Esophagus squamous epithelium (tissue), 5 donors: Measurements from ENCODE around the gene KIF26A. TPM values are rescaled to one million over a fixed set of nuclear protein-coding genes. Genes with fewer than 3 reads are reported as not detected.

Experiments
- DNase-seq: peaks from one replicate; lab custom pipeline; 2025; lab: John Stamatoyannopoulos, UW
- H3K27ac ChIP-seq, 4 donors: fragments of 200-600 bp; sonication (generic); one replicate each; pipeline ENCODE4 v1.5.1; 2016 to 2019; ENCODE audit warnings: mild to moderate bottlenecking in 1 of 4
- H3K27me3 ChIP-seq, 4 donors: fragments of 200-600 bp; sonication (generic); 1 replicate in 3 of 4; 2 replicates in 1 of 4; pipeline versions ENCODE4 v1.5.1 to v1.6.0; 2017 to 2021; ENCODE audit warnings: antibody characterized with exemption in 1 of 4
- H3K36me3 ChIP-seq, 3 donors: fragments of 200-600 bp; sonication (generic); one replicate each; pipeline ENCODE4 v1.5.1; 2016 to 2019
- H3K4me1 ChIP-seq, 3 donors: fragments of 200-600 bp; sonication (generic); one replicate each; pipeline ENCODE4 v1.5.1; 2017 to 2019
- H3K4me3 ChIP-seq, 4 donors: fragments of 200-600 bp; sonication (generic); 1 replicate in 3 of 4; 2 replicates in 1 of 4; pipeline ENCODE4 v1.5.1; 2016 to 2019; ENCODE audit warnings: mild to moderate bottlenecking in 2 of 4, moderate library complexity in 1 of 4
- H3K9me3 ChIP-seq, 3 donors: fragments of 200-600 bp; sonication (generic); one replicate each; pipeline ENCODE4 v1.5.1; 2016 to 2019
- POLR2A ChIP-seq, 4 donors: fragments of 450-650 bp; IDR thresholded peaks; one replicate each; pipeline ENCODE4 v1.6.1; 2017; ENCODE audit warnings: antibody characterized with exemption in 4 of 4, mild to moderate bottlenecking in 4 of 4, moderate library complexity in 3 of 4
- WGBS, 2 donors: methylation state at CpG; one replicate each; pipeline ENCODE4 v1.1.5; 2018; 5-methylcytosine and 5-hydroxymethylcytosine counted together
- intact Hi-C: fragments of 100-400 bp; cut with DNase I; formaldehyde crosslinking; loops from one replicate; pipeline ENCODE4 v1.15.0; 2022
- total RNA-seq, 4 donors: library from RNA; depleted of rRNA; stranded (reverse); fragments of >200 nt; gene quantifications; one replicate each; pipeline ENCODE4 v1.1.0, GENCODE V29; 2016
- TF ChIP-seq, protein P1 (sequence below), 6 experiments: fragments of 450-650 bp in 4 of 6; fragments of 200-600 bp in 2 of 6; sonication (generic) in 2 of 6; IDR thresholded peaks; one replicate each; pipeline ENCODE4 v1.5.1; 2016 to 2019; ENCODE audit warnings: antibody characterized with exemption in 6 of 6, mild to moderate bottlenecking in 4 of 6, moderate library complexity in 4 of 6
- donor health status: DM: yes; HTN: yes; CAD: no.

Gene KIF26A
- total RNA-seq, 4 donors from 2014 or later: 0.80 to 2.7 (median 0.96) TPM

- TF ChIP-seq POLR2A (IDR thresholded peaks at IDR 0.05): no peak
- TF ChIP-seq, protein P1, sequence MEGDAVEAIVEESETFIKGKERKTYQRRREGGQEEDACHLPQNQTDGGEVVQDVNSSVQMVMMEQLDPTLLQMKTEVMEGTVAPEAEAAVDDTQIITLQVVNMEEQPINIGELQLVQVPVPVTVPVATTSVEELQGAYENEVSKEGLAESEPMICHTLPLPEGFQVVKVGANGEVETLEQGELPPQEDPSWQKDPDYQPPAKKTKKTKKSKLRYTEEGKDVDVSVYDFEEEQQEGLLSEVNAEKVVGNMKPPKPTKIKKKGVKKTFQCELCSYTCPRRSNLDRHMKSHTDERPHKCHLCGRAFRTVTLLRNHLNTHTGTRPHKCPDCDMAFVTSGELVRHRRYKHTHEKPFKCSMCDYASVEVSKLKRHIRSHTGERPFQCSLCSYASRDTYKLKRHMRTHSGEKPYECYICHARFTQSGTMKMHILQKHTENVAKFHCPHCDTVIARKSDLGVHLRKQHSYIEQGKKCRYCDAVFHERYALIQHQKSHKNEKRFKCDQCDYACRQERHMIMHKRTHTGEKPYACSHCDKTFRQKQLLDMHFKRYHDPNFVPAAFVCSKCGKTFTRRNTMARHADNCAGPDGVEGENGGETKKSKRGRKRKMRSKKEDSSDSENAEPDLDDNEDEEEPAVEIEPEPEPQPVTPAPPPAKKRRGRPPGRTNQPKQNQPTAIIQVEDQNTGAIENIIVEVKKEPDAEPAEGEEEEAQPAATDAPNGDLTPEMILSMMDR (IDR thresholded peaks at IDR 0.05): no peak
- DNase-seq: no peak
- 60 to 68% methylated on average over 7 to 12 of the region's 13 CpGs for WGBS, 2 donors
- no peaks in the 10 kb centered on the region for H3K4me1 ChIP-seq
- H3K4me3 ChIP-seq: no peak overlapping the region
- H3K27ac ChIP-seq: no peak overlapping the region
- H3K36me3 ChIP-seq: no peaks in the 10 kb centered on the region
- H3K9me3 ChIP-seq: no peaks in the 10 kb centered on the region
- intact Hi-C loops: no loop called here
- H3K27me3 ChIP-seq: peaks cover 0 to 40% (median 0%) of the 10 kb centered on the region in 4 donors
These were observed 72.8 kb downstream of the KIF26A start for GRCh38 chr14:104211215-104211614.

DNA sequence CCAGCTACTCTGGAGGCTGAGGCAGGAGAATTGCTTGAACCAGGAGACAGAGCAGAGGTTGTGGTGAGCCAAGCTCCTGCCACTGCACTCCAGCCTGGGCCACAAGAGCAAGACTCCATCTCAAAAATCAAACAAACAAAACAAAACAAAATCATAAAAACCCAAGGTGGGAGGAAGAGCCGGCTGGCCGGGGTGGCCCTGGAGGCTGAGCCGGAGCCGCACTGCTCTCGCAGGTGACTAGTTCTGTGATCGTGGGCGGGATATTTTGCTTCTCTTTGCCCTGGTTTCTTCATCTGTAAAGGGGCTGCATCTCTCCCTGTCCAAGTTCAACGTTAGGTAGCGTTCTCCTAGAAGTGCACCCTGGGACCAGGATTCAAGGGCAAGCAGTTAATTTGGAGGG is 73.4 kb downstream of the KIF26A start:
- H3K9me3 ChIP-seq: no peaks in the 10 kb centered on the region
- no peak overlapping the region for H3K27ac ChIP-seq
- TF ChIP-seq, protein P1 (IDR thresholded peaks at IDR 0.05): no peak
- TF ChIP-seq POLR2A (IDR thresholded peaks at IDR 0.05): no peak
- H3K4me3 ChIP-seq: no peak overlapping the region
- no peaks in the 10 kb centered on the region for H3K4me1 ChIP-seq
- peaks cover 0 to 40% (median 0%) of the 10 kb centered on the region in 4 donors for H3K27me3 ChIP-seq
- 92% methylated on average over 7 to 9 of the region's 9 CpGs for WGBS, 2 donors
- intact Hi-C loops: no loop called here
- DNase-seq: no peak
- no peaks in the 10 kb centered on the region for H3K36me3 ChIP-seq

DNA sequence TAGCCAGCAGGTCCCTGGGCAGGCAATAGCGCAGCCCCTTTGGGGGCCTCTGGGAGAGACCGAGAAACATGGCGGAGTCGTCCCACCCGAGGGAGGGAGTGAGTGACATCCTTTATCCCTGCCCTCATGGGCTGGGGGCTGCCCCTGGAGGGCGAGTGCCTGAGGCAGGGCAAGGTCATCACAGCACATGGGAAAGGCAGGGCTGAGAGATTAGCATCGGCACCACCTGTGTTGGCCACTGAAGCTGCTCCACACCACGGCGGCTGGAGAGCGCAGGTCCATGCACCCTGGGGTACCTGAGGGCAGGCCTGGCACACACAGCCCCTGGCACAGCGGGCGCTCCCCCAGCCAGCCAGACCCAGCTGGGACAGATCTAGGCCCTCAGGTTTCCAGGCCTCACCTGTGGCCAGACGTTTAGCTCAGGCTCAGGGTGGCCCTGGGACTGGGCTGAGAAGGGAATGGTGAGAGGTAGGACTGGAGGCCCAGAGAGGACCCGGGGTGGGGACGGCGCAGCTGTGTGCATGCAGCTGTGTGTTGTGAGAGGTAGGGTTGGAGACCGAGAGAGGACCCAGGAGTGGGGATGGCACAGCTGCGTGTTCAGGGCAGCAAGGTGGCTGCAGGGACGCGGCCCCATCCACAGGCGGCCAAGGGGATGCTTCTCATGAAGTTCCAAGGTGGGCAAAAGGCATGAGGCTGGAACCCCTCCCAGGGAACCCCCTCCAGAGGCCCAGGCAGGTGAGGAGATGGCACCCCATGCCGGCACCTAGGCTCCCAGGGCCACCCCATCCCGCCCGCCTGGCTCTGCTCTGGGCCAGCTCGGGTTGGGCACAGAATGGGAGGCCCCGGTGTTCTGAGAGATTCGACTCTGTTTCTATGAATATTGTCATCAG is 74.1 kb downstream of the KIF26A start:
- no peaks in the 10 kb centered on the region for H3K36me3 ChIP-seq
- peaks cover 0 to 40% (median 0%) of the 10 kb centered on the region in 4 donors for H3K27me3 ChIP-seq
- H3K27ac ChIP-seq: no peak overlapping the region
- H3K4me1 ChIP-seq: no peaks in the 10 kb centered on the region
- TF ChIP-seq, protein P1 (IDR thresholded peaks at IDR 0.05): no peak
- TF ChIP-seq POLR2A (IDR thresholded peaks at IDR 0.05): no peak
- no peak for DNase-seq
- intact Hi-C loops: no loop called here
- H3K9me3 ChIP-seq: no peaks in the 10 kb centered on the region
- WGBS, 2 donors: 75 to 85% methylated on average over 8 to 11 of the region's 27 CpGs
- no peak overlapping the region for H3K4me3 ChIP-seq

- DNase-seq: no peak
- no peak for TF ChIP-seq POLR2A (IDR thresholded peaks at IDR 0.05)
- no peaks in the 10 kb centered on the region for H3K9me3 ChIP-seq
- no peak overlapping the region for H3K27ac ChIP-seq
- 79 to 87% methylated on average over 21 to 26 of the region's 30 CpGs for WGBS, 2 donors
- H3K4me3 ChIP-seq: no peak overlapping the region
- H3K36me3 ChIP-seq: no peaks in the 10 kb centered on the region
- H3K4me1 ChIP-seq: no peaks in the 10 kb centered on the region
- intact Hi-C loops: no loop called here
- peaks cover 0 to 40% (median 0%) of the 10 kb centered on the region in 4 donors for H3K27me3 ChIP-seq
These were observed 75.1 kb downstream of the KIF26A start for GRCh38 chr14:104213301-104214034.

- Histone ChIP-seq H3K4me3 (no peak overlapping the region), H3K27me3 (peaks cover 0 to 40% (median 0%) of the 10 kb centered on the region in 4 donors), H3K4me1 (no peaks in the 10 kb centered on the region), H3K9me3 (no peaks in the 10 kb centered on the region), H3K27ac (no peak overlapping the region), H3K36me3 (no peaks in the 10 kb centered on the region)
- 26 to 47% methylated on average over 7 of the region's 7 CpGs for WGBS, 2 donors
- TF ChIP-seq, protein P1 (IDR thresholded peaks at IDR 0.05): no peak
- TF ChIP-seq POLR2A (IDR thresholded peaks at IDR 0.05): no peak
- intact Hi-C loops: no loop called here
- DNase-seq: no peak
These were observed 76.2 kb downstream of the KIF26A start for GRCh38 chr14:104214431-104215218.
